ENCODE data around the gene MLN. TPM values are rescaled to one million over a fixed set of nuclear protein-coding genes. Genes with fewer than 3 reads are reported as not detected.

Gene MLN
- total and polyA plus RNA-seq, 2 of the 4 experiments (the other 2 are of a cell fraction) = not detected

GRCh38 chr6:33802186-33802958 is 1.4 kb downstream of the MLN start:
- DNase-seq (no peak), ATAC-seq (ENCODE audit: low read depth) (no peak)
- H3K36me3 ChIP-seq (ENCODE audit: control insufficient read depth, insufficient read depth, low read length) = no peaks in the 10 kb centered on the region
- no peak overlapping the region for H3K4me3 ChIP-seq (ENCODE audit: insufficient read depth, low read depth, low read length)
- no peaks in the 10 kb centered on the region for H3K4me1 ChIP-seq (ENCODE audit: control insufficient read depth, insufficient read depth, low read length)
- H2BK20ac ChIP-seq (ENCODE audit: low read depth, low read length) = no peak overlapping the region
- no peak overlapping the region for H4K8ac ChIP-seq (ENCODE audit: low read depth in 2 of 2, low read length in 2 of 2)
- H3K18ac ChIP-seq (ENCODE audit: low read depth, low read length) = no peak overlapping the region
- H2AK9ac ChIP-seq (replicated peaks; ENCODE audit: low read depth, low read length, poor library complexity) = no peak overlapping the region
- TF ChIP-seq RCOR1 (IDR thresholded peaks at IDR 0.05; ENCODE audit: insufficient replicate concordance, low read length) (no peak), MAZ (IDR thresholded peaks at IDR 0.05; ENCODE audit: borderline replicate concordance, low read depth, low read length) (no peak), FOS (IDR thresholded peaks at IDR 0.05; ENCODE audit: low read depth, low read length) (no peak), CEBPB (IDR thresholded peaks at IDR 0.05; ENCODE audit: low read depth, low read length) (no peak), ELK1 (IDR thresholded peaks at IDR 0.05; ENCODE audit: borderline replicate concordance, low read depth, low read length) (no peak), BHLHE40 (IDR thresholded peaks at IDR 0.05; ENCODE audit: low read depth, low read length) (no peak), RAD21 (IDR thresholded peaks at IDR 0.05; ENCODE audit: low read length) (no peak), CHD1 (IDR thresholded peaks at IDR 0.05; ENCODE audit: low read depth, low read length) (no peak), POLR2A (IDR thresholded peaks at IDR 0.05; ENCODE audit: low read depth, low read length) (no peak)
- TF ChIP-seq, protein P1, sequence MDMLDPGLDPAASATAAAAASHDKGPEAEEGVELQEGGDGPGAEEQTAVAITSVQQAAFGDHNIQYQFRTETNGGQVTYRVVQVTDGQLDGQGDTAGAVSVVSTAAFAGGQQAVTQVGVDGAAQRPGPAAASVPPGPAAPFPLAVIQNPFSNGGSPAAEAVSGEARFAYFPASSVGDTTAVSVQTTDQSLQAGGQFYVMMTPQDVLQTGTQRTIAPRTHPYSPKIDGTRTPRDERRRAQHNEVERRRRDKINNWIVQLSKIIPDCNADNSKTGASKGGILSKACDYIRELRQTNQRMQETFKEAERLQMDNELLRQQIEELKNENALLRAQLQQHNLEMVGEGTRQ (IDR thresholded peaks at IDR 0.05; ENCODE audit: low read depth, low read length) = no peak
- TF ChIP-seq, protein P2, sequence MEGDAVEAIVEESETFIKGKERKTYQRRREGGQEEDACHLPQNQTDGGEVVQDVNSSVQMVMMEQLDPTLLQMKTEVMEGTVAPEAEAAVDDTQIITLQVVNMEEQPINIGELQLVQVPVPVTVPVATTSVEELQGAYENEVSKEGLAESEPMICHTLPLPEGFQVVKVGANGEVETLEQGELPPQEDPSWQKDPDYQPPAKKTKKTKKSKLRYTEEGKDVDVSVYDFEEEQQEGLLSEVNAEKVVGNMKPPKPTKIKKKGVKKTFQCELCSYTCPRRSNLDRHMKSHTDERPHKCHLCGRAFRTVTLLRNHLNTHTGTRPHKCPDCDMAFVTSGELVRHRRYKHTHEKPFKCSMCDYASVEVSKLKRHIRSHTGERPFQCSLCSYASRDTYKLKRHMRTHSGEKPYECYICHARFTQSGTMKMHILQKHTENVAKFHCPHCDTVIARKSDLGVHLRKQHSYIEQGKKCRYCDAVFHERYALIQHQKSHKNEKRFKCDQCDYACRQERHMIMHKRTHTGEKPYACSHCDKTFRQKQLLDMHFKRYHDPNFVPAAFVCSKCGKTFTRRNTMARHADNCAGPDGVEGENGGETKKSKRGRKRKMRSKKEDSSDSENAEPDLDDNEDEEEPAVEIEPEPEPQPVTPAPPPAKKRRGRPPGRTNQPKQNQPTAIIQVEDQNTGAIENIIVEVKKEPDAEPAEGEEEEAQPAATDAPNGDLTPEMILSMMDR (conservative IDR thresholded peaks at IDR 0.05; ENCODE audit: low read depth, low read length) = no peak
- ChIA-PET POLR2A (ENCODE audit: unreplicated experiment) (interaction anchor here (0.6 kb wide), 1 partner anchor 11 kb away, joined by 3 read pairs; no protein-coding TSS in a partner anchor), CTCF (no interaction called here)
- H2BK15ac ChIP-seq (ENCODE audit: low read depth, low read length) = no peak overlapping the region
- no peaks in the 10 kb centered on the region for H4K20me1 ChIP-seq (ENCODE audit: insufficient read depth, low read length)
- H2BK120ac ChIP-seq (ENCODE audit: low read depth, low read length) = no peak overlapping the region
- H3K27me3 ChIP-seq (ENCODE audit: control insufficient read depth, insufficient read depth, low read length) = peaks cover 63% of the 10 kb centered on the region
- H3K14ac ChIP-seq (replicated peaks; ENCODE audit: low read depth, low read length) = no peak overlapping the region
- no peaks in the 10 kb centered on the region for H3K79me1 ChIP-seq (ENCODE audit: low read depth in 1 of 2, low read length in 2 of 2)
- H3K9me1 ChIP-seq (ENCODE audit: insufficient read depth, low read length) = peaks cover 3% of the 10 kb centered on the region; the same call in 1 of the 2 replicates
- BruUV-seq (replicated peaks) = no TSS peak
- no peak overlapping the region for H3K27ac ChIP-seq (ENCODE audit: insufficient read depth, low read length)
- dilution Hi-C loops (cut with HindIII; ENCODE audit: low sequenced_read_pairs, unreplicated experiment) (no loop called here), intact Hi-C loops (cut with micrococcal nuclease) (loop anchor here (10.0 kb wide), 1 partner anchor 102 kb away; no protein-coding TSS in a partner anchor), in situ Hi-C loops (cut with MboI; ENCODE audit: low sequenced_read_pairs) (no loop called here)
- no peak overlapping the region for H3K9ac ChIP-seq (ENCODE audit: low read depth, low read length)
- H3K4ac ChIP-seq (ENCODE audit: low read depth, low read length) = no peak overlapping the region
- 57% methylated on average over 5 of the region's 14 CpGs; no CpG with 5 or more reads in 1 of the 2 experiments for WGBS, 2 experiments (ENCODE audit: extremely low coverage in 2 of 2, insufficient read length in 1 of 2)
- H4K91ac ChIP-seq (ENCODE audit: insufficient read depth, low read depth, low read length) = no peak overlapping the region
- no peak overlapping the region for H2AK5ac ChIP-seq (ENCODE audit: low read depth, low read length)
- H2AFZ ChIP-seq (replicated peaks; ENCODE audit: low read length, poor library complexity) = no peak overlapping the region
- no peak overlapping the region for H3K4me2 ChIP-seq (ENCODE audit: low read depth, low read length)
- H4K5ac ChIP-seq (ENCODE audit: low read depth, low read length) = no peak overlapping the region
- H3K56ac ChIP-seq (ENCODE audit: extremely low read depth, insufficient read depth, low read length) = no peak overlapping the region
- H2BK5ac ChIP-seq (ENCODE audit: low read depth, low read length, poor library complexity, severe bottlenecking) = no peak overlapping the region
- H3K9me3 ChIP-seq (ENCODE audit: control insufficient read depth, insufficient read depth, low read length) = no peaks in the 10 kb centered on the region
- H3K23ac ChIP-seq (ENCODE audit: low read depth, low read length) = no peak overlapping the region
